CD4-positive, alpha-beta T cell treated with Interleukin-21 for 1 hour (primary cell): ENCODE measurements around the gene ADAM10.

Experiments
- DNase-seq: peaks from one replicate; pipeline ENCODE4 v3.0.0-alpha.2; 2020

Gene ADAM10

DNA sequence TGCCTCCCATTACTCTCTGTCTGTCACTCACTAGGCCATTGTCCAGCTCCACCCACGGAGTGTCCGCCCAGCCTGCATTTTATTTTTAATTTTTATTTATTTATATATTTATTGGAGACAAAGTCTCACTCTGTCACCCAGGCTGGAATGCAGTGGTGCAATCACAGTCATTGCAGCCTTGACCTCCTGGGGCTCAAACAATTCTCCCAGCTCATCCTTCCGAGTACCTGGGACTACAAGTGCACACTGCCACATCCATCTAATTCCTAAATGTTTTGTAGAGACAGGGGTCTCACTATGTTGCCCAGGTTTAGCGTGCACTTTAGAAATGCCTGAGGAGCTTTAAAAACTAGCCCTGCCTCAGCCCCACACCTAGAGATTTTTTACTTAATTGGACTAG, 176.2 kb downstream of the ADAM10 start:
- no peak for DNase-seq

DNA sequence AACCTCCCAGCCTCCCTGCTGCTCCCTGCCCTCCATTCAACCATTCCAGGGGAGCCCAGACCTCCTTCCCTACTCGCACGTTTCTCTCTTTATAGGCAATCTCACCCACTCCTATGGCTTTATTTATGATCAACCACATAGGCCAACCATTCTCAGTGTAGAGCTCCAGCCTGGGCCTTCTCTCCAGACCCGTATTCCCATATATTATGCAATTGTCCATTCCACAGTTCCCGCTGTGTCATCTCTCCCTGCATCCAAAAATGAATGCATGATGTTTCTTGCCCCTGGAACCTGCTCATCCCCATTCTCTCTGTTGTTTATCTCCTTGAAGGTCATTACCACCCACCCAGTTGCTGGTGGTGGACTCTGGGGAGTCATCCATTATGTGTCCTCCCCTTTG, 177.0 kb downstream of the ADAM10 start:
- DNase-seq = no peak

DNA sequence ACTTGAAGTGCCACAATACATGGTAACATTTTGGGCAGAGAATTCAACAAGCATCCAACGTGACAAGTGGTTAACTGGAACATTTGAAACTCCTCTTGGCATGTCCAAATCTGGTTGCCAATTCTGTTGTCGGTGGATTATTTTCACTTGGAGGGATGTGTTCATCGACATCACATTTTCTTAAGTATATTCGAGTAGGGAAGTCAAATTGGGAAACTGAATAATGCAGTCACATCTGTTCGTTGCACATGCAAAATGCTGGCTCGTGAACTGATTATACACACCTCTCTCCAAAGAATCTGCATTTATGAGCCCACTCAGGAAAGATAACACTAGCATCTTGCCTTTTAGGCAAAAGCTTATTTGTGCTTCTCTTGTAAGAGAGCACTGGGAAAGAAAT, 178.0 kb downstream of the ADAM10 start:
- no peak for DNase-seq

DNA sequence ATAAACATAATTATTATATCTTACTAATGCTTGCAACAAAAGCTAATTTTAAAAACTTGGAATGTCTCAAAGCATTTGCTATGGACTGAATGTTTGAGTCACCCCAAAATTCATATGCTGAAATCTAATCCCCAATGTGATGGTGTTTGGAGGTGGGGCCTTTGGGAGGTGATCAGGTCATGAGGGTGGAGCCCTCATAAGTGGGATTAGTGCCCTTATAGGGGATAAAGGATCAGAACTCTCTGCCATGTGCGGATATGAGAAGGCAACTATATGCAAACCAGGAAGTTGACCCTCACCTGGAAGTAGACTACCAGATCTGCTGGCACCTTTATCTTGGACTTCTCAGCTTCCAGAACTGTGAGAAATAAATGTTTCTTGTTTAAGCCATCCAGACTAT, 180.1 kb downstream of the ADAM10 start:
- no peak for DNase-seq

DNA sequence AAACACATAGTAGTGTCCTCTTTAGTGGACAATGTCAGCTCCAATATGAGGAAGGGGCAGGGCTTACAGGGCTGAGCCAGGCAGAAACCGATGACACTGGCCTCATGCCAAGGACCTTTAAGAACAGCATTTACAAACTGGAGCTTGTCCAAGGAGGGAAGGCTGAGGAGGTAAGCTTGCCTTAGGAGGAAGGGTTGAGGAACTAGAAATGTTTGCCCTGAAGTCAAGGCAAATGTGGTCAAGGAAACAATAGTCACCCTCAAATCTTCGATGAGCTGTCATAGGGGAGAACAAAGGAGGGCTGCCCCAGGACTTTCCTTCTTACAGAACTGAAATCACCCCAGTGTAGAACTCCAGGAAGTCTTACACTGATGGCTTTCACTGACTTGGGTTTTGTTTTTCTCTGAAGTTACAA, 181.3 kb downstream of the ADAM10 start:
- DNase-seq = no peak

DNA sequence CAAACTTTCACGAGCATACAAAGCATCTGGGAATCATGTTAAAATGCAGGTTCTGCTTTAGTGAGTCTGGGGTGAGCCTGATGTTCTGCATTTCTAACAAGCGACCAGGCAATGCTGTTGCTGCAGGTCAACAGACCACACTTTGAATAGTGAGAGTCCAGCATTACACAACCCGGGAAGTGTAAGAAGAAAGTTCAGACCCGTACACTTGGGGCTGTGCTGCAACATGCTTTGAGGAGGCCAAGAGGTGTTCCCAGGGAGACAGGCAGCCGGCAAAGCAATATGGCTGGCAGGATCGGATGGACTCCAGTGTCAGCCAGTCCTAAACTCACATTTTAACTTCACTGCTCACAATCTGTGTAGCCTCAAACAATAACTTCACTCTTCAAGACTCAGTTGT, 183.5 kb downstream of the ADAM10 start:
- DNase-seq = no peak

DNA sequence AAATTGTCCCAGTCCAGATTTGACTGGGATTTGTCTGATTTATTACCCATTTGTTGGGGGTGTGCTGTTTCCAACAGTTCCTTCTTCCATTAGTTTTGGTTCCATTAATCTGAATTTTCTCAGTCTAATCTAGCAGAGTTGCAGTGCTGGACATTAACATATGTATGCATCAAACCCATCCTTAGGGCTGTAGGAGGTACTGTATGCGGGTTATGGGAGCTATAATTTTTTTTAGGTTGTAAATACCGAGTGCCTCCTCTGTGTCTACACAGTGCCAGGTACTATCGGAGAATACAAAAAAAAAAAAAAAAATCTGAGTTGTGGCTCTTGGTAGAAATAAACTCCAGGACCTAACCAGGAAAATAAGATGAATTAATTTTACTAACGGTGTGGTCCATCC, 183.9 kb downstream of the ADAM10 start:
- DNase-seq = no peak

DNA sequence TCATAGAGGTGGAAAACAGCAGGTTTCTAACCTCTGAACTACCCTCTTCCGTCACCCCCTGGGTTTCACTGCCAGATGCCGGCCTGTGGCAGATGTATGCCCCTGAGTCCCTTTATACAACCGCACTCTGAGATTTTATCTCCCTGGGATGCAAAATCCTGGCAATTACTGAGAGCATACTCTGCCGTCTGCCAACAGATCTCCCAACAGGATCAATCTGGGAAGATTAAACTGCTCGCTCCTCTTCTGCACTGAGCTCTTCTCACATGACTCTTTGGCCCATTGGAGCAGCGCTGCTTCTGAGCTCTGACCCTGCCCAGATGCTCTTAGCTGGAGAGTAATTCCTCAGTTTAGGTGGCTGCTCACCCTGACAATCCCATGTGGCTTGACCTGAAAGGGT, 184.5 kb downstream of the ADAM10 start:
- DNase-seq = no peak

DNA sequence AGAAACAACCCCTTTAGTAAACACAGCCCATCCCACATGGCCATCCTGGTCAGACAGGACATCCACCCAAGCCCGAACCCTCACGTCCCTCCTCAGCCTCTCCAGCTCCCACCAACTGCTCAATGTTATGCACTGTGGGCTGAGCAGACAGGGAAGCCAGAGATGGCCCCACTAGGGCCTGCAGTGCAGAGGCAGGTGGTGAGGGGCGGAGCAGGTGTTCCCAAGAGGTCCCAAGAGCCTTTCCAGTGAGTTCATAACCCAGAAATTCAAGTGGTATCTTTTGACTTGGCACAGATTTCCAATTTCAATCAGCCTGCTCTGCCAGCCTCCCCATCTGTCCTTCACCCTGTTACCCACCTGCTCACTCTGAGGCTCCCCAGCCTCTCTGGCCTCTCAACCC, 187.4 kb downstream of the ADAM10 start:
- DNase-seq = no peak

DNA sequence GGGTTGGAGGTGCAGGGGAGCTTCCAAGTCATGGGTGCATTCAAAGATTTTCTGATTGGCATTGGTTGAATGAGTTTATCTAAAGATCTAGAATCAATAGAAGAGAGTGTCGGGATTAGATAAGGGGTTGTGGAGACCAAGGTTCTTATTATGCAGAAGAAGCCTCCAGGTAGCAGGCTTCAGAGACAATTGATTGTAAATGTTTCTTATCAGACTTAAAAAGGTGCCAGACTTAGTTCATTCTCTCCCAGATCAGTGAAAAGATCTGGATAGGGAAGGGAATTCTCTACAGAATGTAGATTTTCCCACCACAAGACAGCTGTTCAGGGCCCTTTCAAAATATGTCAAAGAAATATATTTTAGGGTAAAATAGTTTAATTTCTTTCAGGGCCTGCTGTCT, 188.2 kb downstream of the ADAM10 start:
- no peak for DNase-seq

DNA sequence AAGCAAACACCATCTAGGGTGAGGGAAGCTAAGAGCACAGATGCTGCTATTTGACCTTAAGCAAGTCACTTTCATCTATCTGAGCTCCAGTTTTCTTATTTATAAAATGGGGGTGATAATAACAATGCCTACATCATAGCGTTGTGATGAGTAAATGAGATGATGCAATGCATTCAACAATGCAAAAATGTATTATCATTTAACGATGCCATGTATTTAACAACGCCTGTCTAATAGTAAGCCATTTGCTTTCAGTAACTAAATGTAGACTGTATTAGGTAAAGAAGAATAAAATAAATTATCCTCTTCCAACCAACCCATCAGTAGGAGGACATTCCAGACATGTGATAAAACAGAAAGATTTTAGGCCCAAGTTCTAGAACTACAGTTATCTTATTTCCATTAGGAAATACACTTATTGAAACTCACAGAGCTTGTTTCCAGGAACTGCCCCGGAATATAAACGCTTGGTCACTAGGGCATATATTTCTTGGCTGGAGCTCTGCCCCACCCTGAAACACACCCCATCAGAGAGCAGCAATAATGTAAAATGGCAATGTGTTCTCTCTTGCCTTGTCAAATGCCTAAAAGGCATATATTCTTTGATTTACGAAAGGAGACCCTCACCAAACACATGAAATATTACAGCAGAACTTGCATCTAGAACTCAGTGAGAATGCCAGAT, 189.5 kb downstream of the ADAM10 start:
- no peak for DNase-seq

DNA sequence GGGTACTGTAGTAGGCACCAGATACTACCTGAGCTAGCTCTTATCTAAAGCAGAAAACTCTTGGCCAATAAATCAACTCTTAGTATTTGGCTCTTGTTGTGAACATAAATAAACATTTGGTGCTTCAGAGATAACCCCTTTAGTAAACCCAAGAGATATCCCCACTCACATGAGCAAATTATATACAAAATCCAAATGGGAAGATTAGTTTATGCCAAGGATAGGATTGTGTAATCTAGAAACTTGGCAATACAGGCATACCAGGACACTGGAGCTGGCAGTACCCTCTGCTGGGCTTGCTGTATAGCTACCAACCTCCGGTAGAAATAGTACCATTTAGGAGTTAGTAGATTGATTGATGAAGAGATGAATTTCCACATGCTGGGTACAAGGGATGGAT, 190.7 kb downstream of the ADAM10 start:
- no peak for DNase-seq

DNA sequence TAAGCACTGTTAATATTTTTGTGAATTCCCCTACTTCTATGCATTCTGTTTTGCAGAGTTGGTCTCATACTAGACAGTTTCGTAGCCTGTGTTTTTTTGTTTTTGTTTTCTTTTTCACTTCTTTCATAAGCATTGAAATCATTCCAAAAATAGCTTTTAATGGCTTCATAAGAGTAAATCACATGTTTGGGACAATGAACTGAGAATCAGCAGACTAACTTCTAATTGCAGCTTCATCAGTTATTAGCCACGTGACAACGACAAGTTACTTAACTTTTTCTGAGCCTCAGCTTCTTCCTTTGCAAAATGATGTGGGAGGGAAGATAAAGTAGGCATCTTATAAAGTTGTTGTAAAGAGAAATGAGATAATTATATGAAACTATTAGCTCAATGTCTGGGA, 193.0 kb downstream of the ADAM10 start:
- no peak for DNase-seq

DNA sequence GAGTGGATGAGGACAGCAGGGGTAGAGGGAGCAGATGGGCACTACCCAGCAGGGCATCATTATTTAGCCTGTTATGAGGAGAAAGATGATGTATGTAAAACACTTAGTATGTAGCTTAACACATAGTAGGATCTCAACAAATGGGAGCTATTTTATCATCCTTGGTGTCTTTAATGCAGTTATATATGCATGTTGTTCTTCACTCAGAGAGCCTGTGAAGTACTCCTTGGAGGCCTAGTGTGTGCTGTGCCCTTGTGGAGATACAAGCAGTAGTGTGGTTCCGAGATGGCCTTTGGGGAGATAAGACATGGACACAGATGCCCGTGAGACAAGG, 193.5 kb downstream of the ADAM10 start:
- no peak for DNase-seq

DNA sequence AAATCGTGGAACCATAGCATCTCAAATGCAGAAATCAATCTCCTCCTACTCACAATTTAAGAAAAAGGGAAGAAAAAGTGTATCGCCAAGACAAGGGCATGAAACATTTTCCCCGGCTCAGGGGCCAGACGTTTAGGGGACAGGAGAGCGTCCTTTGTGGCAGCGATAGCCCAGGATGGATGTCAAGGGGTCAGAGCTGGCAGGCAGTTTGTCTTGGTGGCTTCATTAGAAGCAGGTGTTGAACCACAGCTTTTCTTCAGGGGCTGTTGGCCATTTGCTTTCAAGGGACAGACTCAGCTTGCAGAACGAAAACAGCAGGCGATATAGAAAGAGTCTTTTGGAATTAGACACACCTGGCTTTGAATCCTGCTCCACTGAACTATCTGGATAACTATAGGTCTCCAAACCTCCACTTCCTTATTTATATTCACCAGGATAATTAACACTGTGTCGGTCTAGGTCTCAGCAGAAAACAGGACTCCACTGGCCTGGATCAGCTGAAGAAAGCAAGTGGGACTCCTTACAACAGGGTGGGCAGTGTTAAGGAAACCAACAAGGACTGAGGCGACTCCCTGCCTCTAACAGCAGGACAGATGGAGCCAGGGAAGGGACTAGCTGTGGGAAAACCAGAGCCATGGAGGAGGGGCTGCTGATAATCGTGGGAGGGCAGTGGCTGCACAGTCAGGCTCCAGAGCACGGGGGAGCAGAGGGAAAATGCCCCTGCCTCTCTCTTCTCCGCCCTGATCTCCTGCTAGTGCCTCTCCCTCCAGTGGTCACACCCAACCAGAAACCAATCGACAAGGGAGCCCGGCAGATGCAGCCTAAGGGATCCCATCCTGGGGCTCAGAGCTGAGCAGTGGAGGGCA, 194.1 kb downstream of the ADAM10 start:
- no peak for DNase-seq

DNA sequence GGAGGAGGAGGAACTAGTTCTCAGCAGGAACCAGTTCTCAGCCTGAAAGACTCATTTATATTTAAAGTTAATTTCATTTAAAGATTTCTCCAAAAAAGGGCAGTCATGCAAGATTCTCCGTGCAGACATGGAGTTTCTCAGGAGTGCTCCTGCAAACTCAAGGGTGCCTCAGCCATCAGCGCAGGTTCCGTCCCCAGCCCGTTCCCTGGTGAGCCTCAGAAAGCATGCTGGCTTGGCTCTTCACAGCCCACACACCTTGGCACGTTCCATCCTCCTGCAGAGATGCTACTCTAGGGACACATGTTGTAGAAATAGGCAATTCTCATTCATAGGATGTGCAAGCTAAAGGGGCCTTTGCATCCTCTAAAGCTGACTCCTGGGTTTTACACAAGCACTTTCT, 194.7 kb downstream of the ADAM10 start:
- no peak for DNase-seq

DNA sequence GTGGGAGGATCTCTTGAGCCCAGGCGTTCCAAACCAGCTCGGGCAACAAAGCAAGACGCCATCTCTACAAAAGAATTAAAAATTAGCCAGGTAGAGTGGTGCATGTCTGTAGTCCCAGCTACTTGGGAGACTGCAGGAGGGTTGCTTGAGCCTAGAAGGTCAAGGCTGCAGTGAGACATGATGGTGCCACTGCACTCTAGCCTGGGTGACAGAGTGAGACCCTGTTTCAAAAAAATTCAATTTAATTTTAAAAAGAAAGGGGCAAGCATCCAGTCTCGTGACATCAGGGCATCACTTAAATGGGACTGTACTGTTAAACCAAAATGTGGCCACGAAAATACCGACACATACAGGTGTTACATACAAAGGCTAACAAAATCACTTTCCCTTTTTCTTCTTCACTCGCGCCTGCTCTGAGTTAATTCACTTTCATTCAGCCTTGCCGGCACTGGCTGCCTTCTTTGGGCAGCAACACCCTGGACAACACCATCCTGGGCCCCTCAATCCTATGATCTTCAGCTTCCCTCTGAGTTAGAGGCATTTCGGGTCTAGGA, 196.1 kb downstream of the ADAM10 start:
- no peak for DNase-seq

DNA sequence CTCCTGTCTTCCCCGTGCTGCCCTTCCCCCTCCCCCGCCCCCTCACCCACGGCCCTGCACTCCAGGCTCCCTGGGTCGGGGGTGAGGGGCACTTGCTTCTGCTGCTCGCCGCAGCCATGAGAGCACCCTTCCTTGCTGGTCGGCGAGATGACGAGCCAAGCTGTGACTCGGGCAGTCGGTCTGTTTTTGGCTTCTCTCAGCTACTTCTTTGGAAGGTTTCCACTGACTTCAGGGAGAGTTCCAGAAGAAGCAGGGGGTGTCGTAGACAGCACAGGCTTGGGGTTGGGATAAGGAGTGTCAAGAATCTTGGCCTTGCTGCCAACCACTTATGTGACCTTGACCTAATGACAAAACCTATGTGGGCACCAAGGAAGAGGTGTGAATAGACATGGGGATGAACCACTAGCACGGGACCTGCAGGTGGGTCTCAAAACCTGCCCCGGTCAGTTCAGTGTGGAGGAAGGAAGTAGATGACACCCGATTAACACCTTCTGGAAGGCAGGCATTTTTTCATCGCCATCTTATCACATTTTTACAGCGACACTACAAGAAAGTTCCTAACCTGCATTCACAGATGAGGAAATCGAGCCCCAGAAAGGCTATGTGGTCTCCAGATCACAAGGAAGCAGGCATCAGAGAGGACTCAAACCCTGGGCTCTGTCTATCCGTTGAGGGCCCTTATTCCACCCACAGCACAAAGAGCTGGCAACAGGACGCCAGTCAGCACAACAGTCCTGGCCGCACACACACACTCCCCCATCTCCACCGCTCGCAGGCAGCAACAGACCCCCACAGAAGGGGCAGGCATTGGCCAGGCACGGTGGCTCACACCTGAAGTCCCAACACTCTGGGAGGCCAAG, 196.8 kb downstream of the ADAM10 start:
- DNase-seq = no peak

DNA sequence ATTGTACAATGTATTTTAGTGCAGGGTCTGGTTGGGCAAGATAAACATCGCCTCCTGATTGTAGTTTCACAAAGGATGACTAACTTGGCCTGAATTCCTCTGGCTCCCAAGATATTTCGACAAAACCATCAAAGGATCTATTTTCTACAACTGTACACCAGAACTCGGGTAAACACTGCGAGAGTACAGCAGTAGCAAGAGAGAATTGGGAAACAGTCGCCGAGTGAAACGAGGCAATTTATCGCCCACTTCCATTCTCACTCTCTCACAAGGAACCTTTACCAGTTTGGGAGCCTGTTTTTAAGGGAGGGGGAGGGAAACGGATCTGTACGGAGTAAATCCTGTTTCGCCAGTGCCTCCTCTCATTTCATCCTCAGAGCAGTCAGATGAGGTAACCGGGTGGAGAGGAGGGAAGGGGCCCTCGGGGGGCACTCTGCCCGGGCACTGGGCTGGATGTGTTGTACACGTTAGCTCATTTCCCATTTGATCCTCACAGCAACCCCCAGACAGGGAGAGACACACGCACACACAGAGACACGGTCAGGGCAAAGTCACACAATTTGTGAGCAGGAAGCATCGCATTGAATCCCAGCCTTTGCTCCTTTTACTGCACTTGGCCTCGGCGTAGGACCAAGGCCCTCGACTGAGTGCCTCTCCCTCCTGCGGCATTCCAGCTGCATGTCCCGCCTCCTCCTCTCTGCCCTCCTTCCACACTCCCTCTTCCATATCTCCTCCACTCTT, 197.6 kb downstream of the ADAM10 start:
- no peak for DNase-seq

DNA sequence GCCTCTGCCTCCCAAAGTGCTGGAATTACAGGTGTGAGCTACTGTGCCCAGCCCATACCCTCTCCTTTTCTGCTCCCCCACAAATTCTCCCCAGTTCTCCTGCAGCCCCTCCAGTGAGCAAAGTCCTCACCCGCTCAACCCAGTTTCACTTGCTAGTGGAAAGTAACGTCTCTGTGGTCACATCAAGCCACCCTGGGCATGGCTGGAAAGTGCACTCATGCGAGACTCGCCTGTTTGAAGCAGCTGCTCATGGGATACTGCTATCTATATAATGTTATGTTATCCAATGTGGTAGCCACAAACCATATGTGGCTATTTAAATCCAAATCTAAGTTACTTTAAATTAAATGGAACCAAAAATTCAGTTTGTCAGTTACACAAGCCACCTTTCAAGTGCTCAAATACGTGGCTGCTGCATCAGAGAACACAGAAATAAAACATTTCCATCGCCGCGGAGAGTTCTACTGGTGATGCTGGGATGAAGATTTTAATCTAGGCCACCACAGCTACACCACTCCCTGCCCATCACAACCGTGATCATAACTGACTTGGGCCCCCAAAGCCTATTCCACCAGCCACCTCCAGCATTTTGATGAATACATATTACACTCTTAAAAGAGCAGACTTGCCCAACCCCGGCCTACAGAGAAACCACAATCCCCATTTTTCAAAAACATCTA, 198.3 kb downstream of the ADAM10 start:
- DNase-seq = no peak

DNA sequence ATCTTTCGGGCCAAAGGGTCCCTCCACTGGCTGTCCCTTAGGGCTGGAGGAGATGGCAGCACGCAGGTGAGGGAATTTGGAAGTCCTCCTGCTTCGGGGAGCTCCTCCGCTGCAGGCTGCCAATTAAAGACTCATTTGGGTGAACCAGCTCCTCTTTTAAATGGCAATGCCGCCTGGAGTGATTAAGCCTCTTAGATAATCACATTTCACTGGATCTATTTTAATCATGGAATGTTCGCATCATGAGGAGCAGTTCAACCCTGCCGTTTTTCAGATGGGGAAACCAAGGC, 199.8 kb downstream of the ADAM10 start:
- DNase-seq = no peak

DNA sequence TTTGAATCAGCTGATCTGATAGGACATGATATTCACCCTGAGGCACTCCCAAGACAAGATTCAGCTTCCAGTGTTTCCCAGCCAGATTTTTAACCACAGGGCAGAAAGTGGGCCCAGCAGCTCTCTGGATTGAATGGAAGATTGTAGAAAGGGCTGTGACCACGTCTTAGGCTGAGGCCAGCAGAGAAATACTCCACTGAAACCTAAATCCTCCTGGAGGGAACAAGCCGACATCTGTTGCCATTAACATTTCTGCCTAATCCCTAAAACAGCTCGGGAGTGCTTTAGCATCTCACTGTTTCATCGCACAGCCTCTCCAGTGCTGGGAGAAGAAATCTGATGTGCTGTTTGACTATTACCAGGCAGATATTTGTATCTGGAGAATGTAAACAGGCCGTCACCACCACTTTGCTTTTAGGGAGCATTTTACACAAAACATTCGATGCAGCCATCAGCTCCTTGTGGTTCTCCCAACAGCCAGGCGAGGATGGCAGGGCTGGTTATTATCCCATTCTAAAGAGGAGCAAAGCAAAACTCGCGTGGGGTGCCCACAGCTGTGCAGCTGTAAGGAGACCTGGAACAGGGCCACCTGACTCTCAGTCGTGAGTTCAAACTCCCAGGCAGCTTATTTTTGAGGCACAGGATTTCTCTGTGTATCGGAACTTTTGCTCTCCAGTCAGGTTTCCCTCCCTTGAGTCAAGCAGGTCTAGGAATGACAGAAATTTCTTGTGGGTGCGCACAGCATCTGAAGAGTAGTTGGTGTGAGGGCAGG, 200.3 kb downstream of the ADAM10 start:
- DNase-seq = no peak
